ENCODE measurements around the gene ZNF775. TPM values are rescaled to one million over a fixed set of nuclear protein-coding genes. Genes with fewer than 3 reads are reported as not detected.
A peak's percentile ranks its signal among the peaks of the same experiment; 100 is the strongest.

ZNF775 gene
- total RNA-seq, 1 donor from 2014 or later: 4.4 TPM

DNA sequence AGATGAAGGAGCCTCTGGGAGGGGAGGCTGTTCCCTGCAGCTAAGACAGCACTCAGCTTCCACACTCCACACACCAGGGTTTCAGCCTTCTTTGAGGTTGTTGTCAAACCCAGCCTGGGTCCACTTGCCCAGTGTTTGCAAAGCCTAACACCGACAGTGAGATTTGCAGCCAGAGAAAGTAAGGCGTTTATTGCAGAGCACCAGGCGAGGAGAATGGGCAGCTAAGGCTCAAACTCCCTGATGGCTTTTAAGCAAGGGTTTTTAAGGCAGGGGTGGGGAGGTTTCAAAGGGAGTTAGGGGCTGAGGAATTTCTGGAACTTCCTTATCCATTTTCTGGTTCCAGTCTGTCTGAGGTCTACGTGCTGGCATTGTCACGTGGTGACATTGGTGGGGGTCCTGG is 4.7 kb upstream of the ZNF775 start:
- ATAC-seq (no peak), DNase-seq (peak; percentile 8)
- Histone ChIP-seq H3K36me3 (peaks cover 41% of the 10 kb centered on the region), H3K4me3 (no peak overlapping the region), H3K4me1 (peaks cover 47% of the 10 kb centered on the region), H3K9me3 (no peaks in the 10 kb centered on the region), H3K27me3 (no peaks in the 10 kb centered on the region), H3K27ac (no peak overlapping the region)
- intact Hi-C loops (cut with DNase I): no loop called here
- TF ChIP-seq, protein P1, sequence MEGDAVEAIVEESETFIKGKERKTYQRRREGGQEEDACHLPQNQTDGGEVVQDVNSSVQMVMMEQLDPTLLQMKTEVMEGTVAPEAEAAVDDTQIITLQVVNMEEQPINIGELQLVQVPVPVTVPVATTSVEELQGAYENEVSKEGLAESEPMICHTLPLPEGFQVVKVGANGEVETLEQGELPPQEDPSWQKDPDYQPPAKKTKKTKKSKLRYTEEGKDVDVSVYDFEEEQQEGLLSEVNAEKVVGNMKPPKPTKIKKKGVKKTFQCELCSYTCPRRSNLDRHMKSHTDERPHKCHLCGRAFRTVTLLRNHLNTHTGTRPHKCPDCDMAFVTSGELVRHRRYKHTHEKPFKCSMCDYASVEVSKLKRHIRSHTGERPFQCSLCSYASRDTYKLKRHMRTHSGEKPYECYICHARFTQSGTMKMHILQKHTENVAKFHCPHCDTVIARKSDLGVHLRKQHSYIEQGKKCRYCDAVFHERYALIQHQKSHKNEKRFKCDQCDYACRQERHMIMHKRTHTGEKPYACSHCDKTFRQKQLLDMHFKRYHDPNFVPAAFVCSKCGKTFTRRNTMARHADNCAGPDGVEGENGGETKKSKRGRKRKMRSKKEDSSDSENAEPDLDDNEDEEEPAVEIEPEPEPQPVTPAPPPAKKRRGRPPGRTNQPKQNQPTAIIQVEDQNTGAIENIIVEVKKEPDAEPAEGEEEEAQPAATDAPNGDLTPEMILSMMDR (IDR thresholded peaks at IDR 0.05): no peak

DNA sequence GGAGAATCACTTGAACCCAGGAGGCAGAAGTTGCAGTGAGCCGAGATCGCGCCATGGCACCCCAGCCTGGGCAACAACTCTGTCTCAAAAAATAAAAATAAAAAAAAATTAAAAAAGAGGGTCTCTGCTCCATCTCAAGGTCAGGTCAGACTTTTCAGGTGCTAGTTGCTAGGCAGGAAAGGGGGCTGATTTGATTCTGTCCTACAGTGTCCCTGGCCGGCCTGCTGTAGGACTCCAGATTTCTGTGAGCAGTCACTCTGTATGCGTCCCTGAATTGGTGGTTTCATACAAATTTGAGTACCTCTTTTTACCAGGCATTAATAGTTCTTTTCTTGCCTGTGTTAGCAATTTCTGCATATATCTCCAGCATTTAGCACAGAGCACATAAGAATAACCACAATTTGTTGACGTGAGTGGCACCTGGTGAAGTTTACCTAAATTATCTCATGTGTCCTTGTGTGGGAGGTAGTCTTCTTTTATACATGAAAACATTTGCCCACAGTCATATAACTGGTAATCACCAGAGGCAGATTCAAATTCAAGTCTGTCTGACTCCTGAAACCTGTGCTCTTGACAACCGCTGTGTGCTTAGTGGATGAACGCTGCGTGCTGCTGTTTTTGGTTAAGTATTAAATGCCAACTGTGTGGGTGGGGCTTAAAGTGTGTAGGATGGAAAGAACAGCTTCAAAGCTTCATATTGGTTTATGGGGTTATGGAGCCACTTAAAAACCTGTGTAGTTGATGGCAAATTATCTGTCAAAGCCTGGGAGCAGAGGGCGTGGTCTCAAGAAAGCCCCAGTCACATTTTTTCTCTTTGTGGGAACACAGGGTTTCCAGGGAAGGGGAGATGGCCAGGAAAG is 3.2 kb upstream of the ZNF775 start:
- TF ChIP-seq, protein P1 (IDR thresholded peaks at IDR 0.05): no peak
- no peak for ATAC-seq
- Histone ChIP-seq H3K9me3 (no peaks in the 10 kb centered on the region), H3K27ac (no peak overlapping the region), H3K4me3 (no peak overlapping the region), H3K36me3 (peaks cover 34% of the 10 kb centered on the region), H3K4me1 (peaks cover 42% of the 10 kb centered on the region), H3K27me3 (no peaks in the 10 kb centered on the region)
- intact Hi-C loops (cut with DNase I): no loop called here
- peak; percentile 20 for DNase-seq

DNA sequence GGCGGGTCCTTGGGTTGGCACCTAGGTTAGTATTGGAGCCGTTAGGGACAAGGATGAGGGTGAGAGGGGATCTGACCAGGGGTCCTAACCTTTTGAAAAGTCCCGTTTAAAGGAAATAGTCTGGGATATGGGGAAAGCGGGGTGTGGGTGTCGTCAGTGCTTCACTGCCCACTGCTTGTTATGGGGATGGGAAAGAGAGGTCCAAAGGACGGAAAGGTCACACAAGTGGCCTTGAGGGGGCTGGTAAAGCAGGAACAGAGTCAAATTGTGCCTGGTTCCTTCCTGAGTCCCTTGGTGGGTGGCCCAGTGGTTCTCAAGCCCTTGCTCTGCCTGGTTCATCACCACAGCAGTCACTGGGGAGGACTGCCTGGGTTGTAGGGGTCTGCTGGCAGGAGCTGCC is 2.6 kb upstream of the ZNF775 start:
- DNase-seq (peak; percentile 23), ATAC-seq (no peak)
- Histone ChIP-seq H3K27ac (no peak overlapping the region), H3K4me3 (no peak overlapping the region), H3K27me3 (no peaks in the 10 kb centered on the region), H3K36me3 (peaks cover 29% of the 10 kb centered on the region), H3K9me3 (no peaks in the 10 kb centered on the region), H3K4me1 (peaks cover 39% of the 10 kb centered on the region)
- intact Hi-C loops (cut with DNase I): no loop called here
- TF ChIP-seq, protein P1 (IDR thresholded peaks at IDR 0.05): no peak

DNA sequence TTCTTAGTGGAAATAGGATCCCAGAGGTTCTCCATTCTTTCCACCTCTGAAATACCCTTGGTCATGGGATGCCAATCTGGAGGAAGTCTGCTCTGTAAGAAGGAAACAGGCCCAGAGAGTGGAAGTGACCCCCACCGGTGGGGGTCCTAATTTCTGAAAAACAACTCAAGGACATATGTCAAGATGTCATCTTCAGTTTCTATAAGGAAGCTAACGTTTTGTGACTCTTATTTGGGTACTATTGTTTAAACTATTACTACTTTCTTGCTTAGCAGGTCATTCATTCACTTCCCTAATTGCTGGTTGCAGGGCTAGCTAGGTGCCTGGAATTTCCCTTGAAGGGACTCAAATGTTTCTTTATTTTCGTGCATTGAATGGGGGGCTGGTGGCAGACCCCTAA is 1.9 kb upstream of the ZNF775 start:
- peaks cover 39% of the 10 kb centered on the region for H3K4me1 ChIP-seq
- no peak overlapping the region for H3K27ac ChIP-seq
- intact Hi-C loops (cut with DNase I): no loop called here
- no peaks in the 10 kb centered on the region for H3K27me3 ChIP-seq
- no peak overlapping the region for H3K4me3 ChIP-seq
- ATAC-seq (no peak), DNase-seq (peak; percentile 2)
- TF ChIP-seq, protein P1 (IDR thresholded peaks at IDR 0.05): no peak
- H3K36me3 ChIP-seq: peaks cover 22% of the 10 kb centered on the region
- no peaks in the 10 kb centered on the region for H3K9me3 ChIP-seq

DNA sequence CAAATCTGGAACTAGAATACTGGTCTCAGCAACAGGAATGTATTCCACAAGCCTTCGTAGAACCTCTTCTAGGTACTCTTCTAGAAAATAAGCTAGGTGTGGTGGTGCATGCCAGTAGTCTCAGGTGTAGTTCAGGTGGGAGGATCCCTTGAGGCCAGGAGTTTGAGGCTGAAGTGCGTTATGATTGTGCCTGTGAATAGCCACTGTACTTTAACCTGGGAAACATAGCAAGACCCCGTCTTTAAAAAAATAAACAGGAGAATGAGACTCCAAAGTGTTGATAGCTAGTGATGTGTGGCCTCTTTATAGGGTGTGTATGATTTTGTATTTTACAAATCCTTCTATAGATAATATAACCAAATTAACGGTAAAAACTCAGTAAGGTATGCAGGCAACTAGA is 1.5 kb upstream of the ZNF775 start:
- Histone ChIP-seq H3K4me3 (no peak overlapping the region), H3K36me3 (peaks cover 18% of the 10 kb centered on the region), H3K27ac (peak overlapping the region; percentile 92), H3K9me3 (no peaks in the 10 kb centered on the region), H3K27me3 (no peaks in the 10 kb centered on the region), H3K4me1 (peaks cover 39% of the 10 kb centered on the region)
- TF ChIP-seq, protein P1 (IDR thresholded peaks at IDR 0.05): no peak
- no peak for ATAC-seq
- intact Hi-C loops (cut with DNase I): no loop called here
- no peak for DNase-seq
